ENCODE measurements around the gene SPATS2L. TPM values are rescaled to one million over a fixed set of nuclear protein-coding genes. Genes with fewer than 3 reads are reported as not detected.

Gene SPATS2L
- total and polyA plus RNA-seq, 2 of the 13 experiments (the other 11 are each of a cell fraction or from before 2014, with no cell fraction given), result 154 to 212 TPM

DNA sequence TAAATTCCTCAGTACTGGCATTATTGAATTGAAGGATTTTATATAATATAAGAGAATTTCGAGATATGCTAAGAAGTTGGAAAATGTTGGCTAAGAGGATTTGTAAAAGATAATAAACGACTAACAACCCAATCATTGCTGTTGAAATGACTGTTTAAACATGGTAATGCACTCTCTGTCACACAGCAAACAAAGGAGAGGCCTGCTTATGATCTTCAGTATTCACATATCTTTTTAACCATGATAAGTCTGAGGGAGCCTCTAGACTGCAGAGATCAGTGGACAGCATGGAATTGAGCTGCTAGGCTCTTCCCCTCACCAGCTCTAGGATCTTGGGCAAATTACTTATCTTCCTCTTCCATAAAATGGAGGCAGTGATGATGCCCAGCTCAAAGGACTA, 200.7 kb downstream of the SPATS2L start:
- intact Hi-C loops (cut with micrococcal nuclease; ENCODE audit: unreplicated experiment) (no loop called here), in situ Hi-C loops (cut with HindIII; ENCODE audit: extremely low pct_ligation_motif_present, low pct_unique_long_range_greater_than_20kb) (no loop called here)
- no peaks in the 10 kb centered on the region; a peak in 1 of 5 replicates for H3K27me3 ChIP-seq (ENCODE audit: control insufficient read depth in 1 of 2, insufficient read depth in 2 of 2, low read length in 2 of 2)
- no peaks in the 10 kb centered on the region for H3K36me3 ChIP-seq (replicated peaks in 1 of 2; ENCODE audit: control insufficient read depth in 1 of 2, insufficient read depth in 2 of 2, low read length in 2 of 2)
- H3K4me1 ChIP-seq (ENCODE audit: insufficient read depth, low read length), result peaks cover 23% of the 10 kb centered on the region
- 54% methylated on average over 2 of the region's 2 CpGs for WGBS (ENCODE audit: low lambda C conversion rate)
- no peaks in the 10 kb centered on the region for H3K9me3 ChIP-seq (ENCODE audit: low read length)
- no peak overlapping the region for H2AFZ ChIP-seq (ENCODE audit: low read length)
- H3K79me2 ChIP-seq (ENCODE audit: insufficient read depth, low read length), result peaks cover 4% of the 10 kb centered on the region
- H3K4me3 ChIP-seq (replicated peaks in 1 of 3; ENCODE audit: insufficient read depth in 1 of 3, low read depth in 2 of 3, low read length in 3 of 3), result no peak overlapping the region
- TF ChIP-seq ZNF329 (CRISPR knock-in tag; IDR thresholded peaks at IDR 0.05; ENCODE audit: low read depth), result no peak
- TF ChIP-seq NFATC3 (CRISPR knock-in tag; IDR thresholded peaks at IDR 0.05), result no peak
- no peak for TF ChIP-seq ZNF326 (CRISPR knock-in tag; IDR thresholded peaks at IDR 0.05; ENCODE audit: borderline replicate concordance)
- TF ChIP-seq SYNCRIP (IDR thresholded peaks at IDR 0.05; ENCODE audit: insufficient read depth, low read depth, low read length), result no peak
- TF ChIP-seq ZNF577 (CRISPR knock-in tag; IDR thresholded peaks at IDR 0.05; ENCODE audit: borderline replicate concordance, low read depth), result no peak
- FAIRE-seq, result no peak
- no peak overlapping the region for H3K9ac ChIP-seq (ENCODE audit: insufficient read depth, low read depth, low read length)
- peak; percentile 37 for DNase-seq (ENCODE audit: low spot score)
- BruUV-seq (replicated peaks), result no TSS peak
- no peak overlapping the region for H3K4me2 ChIP-seq (ENCODE audit: low read depth, low read length)
- CTCF ChIA-PET (ENCODE audit: low intra/inter-chr PET ratio, low total read pairs), result no interaction called here
- no peak for ATAC-seq
- H3K27ac ChIP-seq (ENCODE audit: extremely low read length, insufficient read depth, low read length), result no peak overlapping the region
- no peaks in the 10 kb centered on the region for H4K20me1 ChIP-seq (ENCODE audit: insufficient read depth, low read length)
- POLR2A ChIA-PET, result no interaction called here

DNA sequence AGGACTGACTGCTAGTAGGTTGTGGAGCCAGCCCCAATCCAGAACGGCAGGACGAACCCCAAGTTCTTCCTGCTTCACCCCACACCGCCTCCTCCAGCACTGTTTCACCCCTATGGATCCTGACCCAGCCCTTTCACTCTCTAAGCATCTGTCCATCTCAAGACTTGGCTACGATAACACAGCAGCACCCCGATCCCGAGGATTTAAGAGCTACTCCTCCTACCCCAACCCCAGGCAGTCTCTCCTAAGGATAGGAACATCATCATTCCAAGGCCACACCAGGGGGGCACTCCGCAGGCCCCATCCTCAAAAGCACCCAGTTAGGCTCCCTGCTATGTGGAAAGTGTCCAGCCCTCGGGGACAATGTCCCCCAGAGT, 202.7 kb downstream of the SPATS2L start:
- POLR2A ChIA-PET, result interaction anchor here (0.6 to 1.6 kb wide), 9 partner anchors 13 to 942 kb away, joined by 3 to 9 read pairs (median 4); partner anchors contain the start of genes AOX1 and SPATS2L
- BruUV-seq (replicated peaks), result TSS peak; percentile 74
- FAIRE-seq (no peak), DNase-seq (ENCODE audit: low spot score) (no peak), ATAC-seq (peak; percentile 41)
- H4K20me1 ChIP-seq (ENCODE audit: insufficient read depth, low read length), result no peaks in the 10 kb centered on the region
- H3K4me2 ChIP-seq (ENCODE audit: low read depth, low read length), result peak overlapping the region; percentile 90
- WGBS (ENCODE audit: low lambda C conversion rate), result 2% methylated on average over 8 of the region's 8 CpGs
- H3K79me2 ChIP-seq (ENCODE audit: insufficient read depth, low read length), result peaks cover 4% of the 10 kb centered on the region
- in situ Hi-C loops (cut with HindIII; ENCODE audit: extremely low pct_ligation_motif_present, low pct_unique_long_range_greater_than_20kb), result no loop called here
- CTCF ChIA-PET (ENCODE audit: low intra/inter-chr PET ratio, low total read pairs), result interaction anchor here (1.2 to 2.1 kb wide), 2 partner anchors 25 to 530 kb away, joined by 5 to 8 read pairs; no protein-coding TSS in a partner anchor
- peaks cover 0 to 4% of the 10 kb centered on the region in 2 experiments; a peak in 1 of 5 replicates for H3K27me3 ChIP-seq (ENCODE audit: control insufficient read depth in 1 of 2, insufficient read depth in 2 of 2, low read length in 2 of 2)
- H3K27ac ChIP-seq (ENCODE audit: extremely low read length, insufficient read depth, low read length), result peak overlapping the region; percentile 69
- peak overlapping the region; percentile 85 for H3K9ac ChIP-seq (ENCODE audit: insufficient read depth, low read depth, low read length)
- no peaks in the 10 kb centered on the region for H3K9me3 ChIP-seq (ENCODE audit: low read length)
- H2AFZ ChIP-seq (ENCODE audit: low read length), result peak overlapping the region; percentile 56
- peaks cover 23% of the 10 kb centered on the region for H3K4me1 ChIP-seq (ENCODE audit: insufficient read depth, low read length)
- intact Hi-C loops (cut with micrococcal nuclease; ENCODE audit: unreplicated experiment), result no loop called here
- peak overlapping the region; percentile 89 to 98 (median 94) for H3K4me3 ChIP-seq (replicated peaks in 1 of 3; ENCODE audit: insufficient read depth in 1 of 3, low read depth in 2 of 3, low read length in 3 of 3)
- H3K36me3 ChIP-seq (replicated peaks in 1 of 2; ENCODE audit: control insufficient read depth in 1 of 2, insufficient read depth in 2 of 2, low read length in 2 of 2), result no peaks in the 10 kb centered on the region
- TF ChIP-seq CREM (IDR thresholded peaks at IDR 0.05), result no peak
- no peak for TF ChIP-seq CREM (CRISPR knock-in tag; IDR thresholded peaks at IDR 0.05)
- TF ChIP-seq MED8 (CRISPR knock-in tag; IDR thresholded peaks at IDR 0.05; ENCODE audit: insufficient replicate concordance), result no peak
- TF ChIP-seq GATAD1 (CRISPR knock-in tag; IDR thresholded peaks at IDR 0.05), result no peak
- no peak for TF ChIP-seq ONECUT2 (CRISPR knock-in tag; IDR thresholded peaks at IDR 0.05)
- no peak for TF ChIP-seq BHLHE40 (IDR thresholded peaks at IDR 0.05; ENCODE audit: low read length)
- TF ChIP-seq ZBTB20 (CRISPR knock-in tag; IDR thresholded peaks at IDR 0.05; ENCODE audit: borderline replicate concordance, low read depth), result no peak
- TF ChIP-seq CREB1 (IDR thresholded peaks at IDR 0.05), result no peak
- no peak for TF ChIP-seq CREB1 (CRISPR knock-in tag; IDR thresholded peaks at IDR 0.05)
- TF ChIP-seq ZNF775 (CRISPR knock-in tag; IDR thresholded peaks at IDR 0.05; ENCODE audit: borderline replicate concordance), result peak; percentile 71; the same call in 1 of the 2 replicates
- no peak for TF ChIP-seq ZNF468 (CRISPR knock-in tag; IDR thresholded peaks at IDR 0.05)
- no peak for TF ChIP-seq ZNF841 (CRISPR knock-in tag; IDR thresholded peaks at IDR 0.05; ENCODE audit: borderline replicate concordance)
- TF ChIP-seq GFI1 (CRISPR knock-in tag; IDR thresholded peaks at IDR 0.05; ENCODE audit: borderline replicate concordance), result no peak
- no peak for TF ChIP-seq POLR2G (IDR thresholded peaks at IDR 0.05; ENCODE audit: low read depth, low read length)
